ENCODE measurements around the gene LCN6. TPM values are rescaled to one million over a fixed set of nuclear protein-coding genes. Genes with fewer than 3 reads are reported as not detected.
A peak's percentile ranks its signal among the peaks of the same experiment; 100 is the strongest.

The LCN6 gene
- total RNA-seq, 1 experiment from 2014 or later = not detected

DNA sequence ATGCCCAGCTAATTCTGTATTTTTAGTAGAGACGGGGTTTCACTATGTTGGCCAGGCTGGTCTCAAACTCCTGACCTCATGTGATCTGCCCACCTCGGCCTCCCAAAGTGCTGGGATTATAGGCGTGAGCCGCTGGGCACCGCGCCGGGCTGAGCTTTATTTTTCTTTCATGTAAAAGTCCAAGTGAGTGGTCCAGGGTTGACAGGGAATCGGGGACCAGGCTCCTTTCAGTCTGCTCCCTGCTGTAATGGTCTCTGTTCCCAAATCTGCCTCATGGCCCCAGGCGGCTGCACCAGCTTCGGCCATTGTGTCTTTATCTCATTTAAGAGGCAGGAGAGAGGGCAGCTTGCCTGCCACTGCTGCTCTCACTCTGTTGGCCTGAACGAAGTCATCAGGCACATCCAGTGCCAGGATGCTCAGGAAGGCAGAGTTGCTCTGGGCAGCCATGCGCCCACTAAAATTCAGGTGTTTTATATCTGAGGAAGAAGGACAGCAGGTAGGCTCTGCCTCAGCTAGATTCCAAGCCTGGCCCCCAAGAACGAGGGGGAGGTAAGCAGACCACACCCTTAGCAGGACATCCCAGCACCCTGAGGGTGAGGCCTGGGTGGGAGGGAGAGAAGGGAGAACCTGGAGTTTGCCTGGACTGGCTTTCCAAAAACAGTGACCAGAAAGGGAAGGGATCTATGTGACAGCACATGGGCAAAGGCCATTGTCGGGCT is 46.1 kb upstream of the LCN6 start:
- Mint-ChIP-seq H3K9me3 (ENCODE audit: unreplicated experiment) (no peaks in the 10 kb centered on the region), H3K4me1 (ENCODE audit: insufficient read depth, unreplicated experiment) (no peaks in the 10 kb centered on the region), H3K27me3 (ENCODE audit: insufficient read depth, unreplicated experiment) (no peaks in the 10 kb centered on the region), H3K36me3 (ENCODE audit: insufficient read depth, unreplicated experiment) (peaks cover 22% of the 10 kb centered on the region), H3K27ac (ENCODE audit: low read depth, unreplicated experiment) (no peak overlapping the region), H3K4me3 (ENCODE audit: unreplicated experiment) (no peak overlapping the region)
- BruUV-seq (replicated peaks) = no TSS peak
- ChIA-PET POLR2A (interaction anchor here (0.9 to 5.0 kb wide), 2 partner anchors 8 to 14 kb away, joined by 3 to 33 read pairs; partner anchors contain the start of gene RABL6), CTCF (interaction anchor here (0.6 to 1.5 kb wide), 7 partner anchors 12 to 306 kb away, joined by 3 to 7 read pairs (median 3); no protein-coding TSS in a partner anchor)
- no peak for DNase-seq (ENCODE audit: unreplicated experiment)
- TF ChIP-seq, protein P1, sequence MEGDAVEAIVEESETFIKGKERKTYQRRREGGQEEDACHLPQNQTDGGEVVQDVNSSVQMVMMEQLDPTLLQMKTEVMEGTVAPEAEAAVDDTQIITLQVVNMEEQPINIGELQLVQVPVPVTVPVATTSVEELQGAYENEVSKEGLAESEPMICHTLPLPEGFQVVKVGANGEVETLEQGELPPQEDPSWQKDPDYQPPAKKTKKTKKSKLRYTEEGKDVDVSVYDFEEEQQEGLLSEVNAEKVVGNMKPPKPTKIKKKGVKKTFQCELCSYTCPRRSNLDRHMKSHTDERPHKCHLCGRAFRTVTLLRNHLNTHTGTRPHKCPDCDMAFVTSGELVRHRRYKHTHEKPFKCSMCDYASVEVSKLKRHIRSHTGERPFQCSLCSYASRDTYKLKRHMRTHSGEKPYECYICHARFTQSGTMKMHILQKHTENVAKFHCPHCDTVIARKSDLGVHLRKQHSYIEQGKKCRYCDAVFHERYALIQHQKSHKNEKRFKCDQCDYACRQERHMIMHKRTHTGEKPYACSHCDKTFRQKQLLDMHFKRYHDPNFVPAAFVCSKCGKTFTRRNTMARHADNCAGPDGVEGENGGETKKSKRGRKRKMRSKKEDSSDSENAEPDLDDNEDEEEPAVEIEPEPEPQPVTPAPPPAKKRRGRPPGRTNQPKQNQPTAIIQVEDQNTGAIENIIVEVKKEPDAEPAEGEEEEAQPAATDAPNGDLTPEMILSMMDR (IDR thresholded peaks at IDR 0.05; ENCODE audit: unreplicated experiment) = no peak
- intact Hi-C loops (cut with micrococcal nuclease) = no loop called here

DNA sequence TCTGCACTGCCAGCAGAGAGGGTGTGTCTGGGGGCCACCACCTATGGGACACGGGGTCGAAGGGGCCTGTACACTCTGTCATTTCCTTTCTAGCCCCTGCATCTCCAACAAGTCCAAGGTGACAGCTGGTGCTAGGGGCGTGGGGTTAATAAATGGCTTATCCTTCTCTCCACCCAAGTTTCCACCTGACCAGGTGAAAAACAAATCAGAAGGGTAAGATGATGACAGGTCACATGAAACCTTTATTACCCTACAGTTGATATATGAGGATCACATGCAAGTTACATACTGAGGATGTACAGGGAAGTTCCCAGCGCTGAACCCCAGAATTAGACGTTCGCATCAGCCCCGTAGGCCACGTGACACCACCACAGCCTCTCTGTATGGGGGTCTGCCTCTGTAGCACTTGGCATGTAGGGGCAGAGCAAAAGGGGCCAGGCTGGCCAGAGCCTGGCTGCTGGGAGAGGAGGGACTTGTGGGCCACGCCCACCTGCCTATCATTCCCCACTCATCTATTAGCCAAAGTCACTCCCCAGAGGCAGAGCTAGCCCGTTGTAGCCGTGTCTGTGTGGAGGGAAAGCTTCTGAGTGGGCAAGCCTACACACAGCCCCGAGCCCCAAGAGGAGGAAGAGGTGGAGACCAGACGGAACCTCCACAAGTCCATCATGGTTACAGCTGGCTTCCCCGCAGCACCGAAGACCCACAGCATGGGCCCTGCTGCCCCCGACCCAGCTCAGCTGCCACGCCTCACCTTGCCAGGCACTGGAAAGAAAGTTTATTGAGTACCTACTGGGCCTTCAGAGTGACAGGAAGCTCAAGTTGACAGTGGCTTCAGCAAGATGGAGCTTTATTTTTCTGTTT is 45.0 kb upstream of the LCN6 start:
- CTCF ChIA-PET = interaction anchor here (0.5 to 1.5 kb wide), 12 partner anchors 10 to 399 kb away, joined by 3 to 12 read pairs (median 4); no protein-coding TSS in a partner anchor
- DNase-seq (ENCODE audit: unreplicated experiment) = no peak
- Mint-ChIP-seq H3K4me1 (ENCODE audit: insufficient read depth, unreplicated experiment) (no peaks in the 10 kb centered on the region), H3K36me3 (ENCODE audit: insufficient read depth, unreplicated experiment) (peaks cover 22% of the 10 kb centered on the region), H3K27ac (ENCODE audit: low read depth, unreplicated experiment) (no peak overlapping the region), H3K9me3 (ENCODE audit: unreplicated experiment) (no peaks in the 10 kb centered on the region), H3K4me3 (ENCODE audit: unreplicated experiment) (no peak overlapping the region), H3K27me3 (ENCODE audit: insufficient read depth, unreplicated experiment) (no peaks in the 10 kb centered on the region)
- BruUV-seq (replicated peaks) = no TSS peak
- POLR2A ChIA-PET = interaction anchor here (0.9 to 5.0 kb wide), 2 partner anchors 9 to 15 kb away, joined by 3 to 33 read pairs; partner anchors contain the start of gene RABL6
- TF ChIP-seq, protein P1 (IDR thresholded peaks at IDR 0.05; ENCODE audit: unreplicated experiment) = no peak
- intact Hi-C loops (cut with micrococcal nuclease) = no loop called here

DNA sequence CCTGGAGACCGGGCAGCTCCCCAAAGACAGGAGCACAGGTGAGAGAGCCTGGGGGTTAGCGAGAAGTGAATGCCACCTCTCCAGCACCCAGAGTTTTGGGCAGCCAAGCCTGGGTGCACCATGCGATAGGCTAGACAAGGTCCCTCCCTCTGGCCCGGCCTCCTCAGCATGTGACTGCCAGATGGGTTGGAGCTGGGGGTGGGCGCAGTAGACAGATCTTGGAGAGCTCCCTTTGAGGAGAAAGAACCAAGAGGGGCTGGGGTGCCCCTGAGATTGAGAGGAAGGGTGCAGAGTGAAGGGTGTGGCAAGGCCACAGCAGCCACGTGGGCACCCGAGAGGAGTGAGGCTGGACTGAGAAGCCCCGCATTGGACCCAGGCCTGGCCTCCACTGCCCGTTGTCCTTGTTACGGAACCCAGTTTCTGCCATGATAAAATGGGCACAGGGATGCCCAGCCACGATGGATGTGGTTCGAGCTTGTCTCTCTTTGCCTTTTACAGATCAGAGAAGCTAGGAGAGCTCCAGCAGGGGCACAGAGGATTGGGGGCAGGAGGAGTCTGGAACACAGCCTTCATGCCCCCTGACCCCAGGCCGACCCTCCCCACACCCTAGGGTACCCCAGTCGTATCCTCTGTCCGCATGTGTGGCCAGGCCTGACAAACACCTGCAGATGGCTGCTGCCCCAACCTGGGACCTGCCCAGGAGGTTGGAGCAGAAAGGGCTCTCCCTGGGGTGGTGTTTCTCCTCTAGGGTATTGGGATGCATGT is 44.2 kb upstream of the LCN6 start:
- TSS peak; percentile 39 for BruUV-seq (replicated peaks)
- peaks cover 3% of the 10 kb centered on the region for H3K4me1 Mint-ChIP-seq (ENCODE audit: insufficient read depth, unreplicated experiment)
- intact Hi-C loops (cut with micrococcal nuclease) = no loop called here
- peak overlapping the region; percentile 94 for H3K27ac Mint-ChIP-seq (ENCODE audit: low read depth, unreplicated experiment)
- no peaks in the 10 kb centered on the region for H3K27me3 Mint-ChIP-seq (ENCODE audit: insufficient read depth, unreplicated experiment)
- H3K4me3 Mint-ChIP-seq (ENCODE audit: unreplicated experiment) = peak overlapping the region; percentile 81
- TF ChIP-seq, protein P1 (IDR thresholded peaks at IDR 0.05; ENCODE audit: unreplicated experiment) = no peak
- H3K9me3 Mint-ChIP-seq (ENCODE audit: unreplicated experiment) = no peaks in the 10 kb centered on the region
- POLR2A ChIA-PET = interaction anchor here (2.2 to 5.0 kb wide), 3 partner anchors 9 to 56 kb away, joined by 9 to 33 read pairs (median 12); partner anchors contain the start of gene RABL6
- no peak for DNase-seq (ENCODE audit: unreplicated experiment)
- H3K36me3 Mint-ChIP-seq (ENCODE audit: insufficient read depth, unreplicated experiment) = peaks cover 22% of the 10 kb centered on the region
- CTCF ChIA-PET = interaction anchor here (0.6 to 1.5 kb wide), 15 partner anchors 11 to 603 kb away, joined by 3 to 12 read pairs (median 4); partner anchors contain the start of gene C8G

Measured in MCF 10A (cell line).